ENCODE measurements around the gene NRXN2.

GRCh38 chr11:64679846-64680245, 43.2 kb downstream of the NRXN2 start:
- TF ChIP-seq CTCF (IDR thresholded peaks at IDR 0.05) (no peak), POLR2A (IDR thresholded peaks at IDR 0.05) (no peak)

Measured in heart left ventricle (tissue), 13 donors.